Measurements from ENCODE around the gene DTNB. TPM values are rescaled to one million over a fixed set of nuclear protein-coding genes. Genes with fewer than 3 reads are reported as not detected.
A peak's percentile ranks its signal among the peaks of the same experiment; 100 is the strongest.

Gene DTNB
- total and polyA plus RNA-seq, 8 donors, result 10.5 to 70.0 (median 33.7) TPM

- Histone ChIP-seq H3K27ac (no peak overlapping the region), H3K4me3 (no peak overlapping the region), H3K4me1 (peaks cover 15 to 33% (median 18%) of the 10 kb centered on the region in 4 donors), H3K36me3 (peaks cover 0 to 4% (median 1%) of the 10 kb centered on the region in 4 donors), H3K9me3 (no peaks in the 10 kb centered on the region), H3K27me3 (no peaks in the 10 kb centered on the region)
- DNase-seq, result peak; percentile 24 to 28
- TF ChIP-seq EP300 (IDR thresholded peaks at IDR 0.05) (no peak), POLR2A (IDR thresholded peaks at IDR 0.05) (no peak), CTCF (IDR thresholded peaks at IDR 0.05) (no peak), POLR2AphosphoS5 (IDR thresholded peaks at IDR 0.05) (no peak)
- WGBS, 5 donors, result 85 to 87% (median 86%) methylated on average over 12 of the region's 12 CpGs
- intact Hi-C loops (cut with DNase I; ENCODE audit: low total_unique reads), result no loop called here
Observed at GRCh38 chr2:25380586-25381375, 292.6 kb downstream of the DTNB start.

GRCh38 chr2:25380023-25380422, 293.4 kb downstream of the DTNB start:
- TF ChIP-seq POLR2AphosphoS5 (IDR thresholded peaks at IDR 0.05) (no peak), POLR2A (IDR thresholded peaks at IDR 0.05) (no peak), EP300 (IDR thresholded peaks at IDR 0.05) (no peak), CTCF (IDR thresholded peaks at IDR 0.05) (no peak)
- intact Hi-C loops (cut with DNase I; ENCODE audit: low total_unique reads), result no loop called here
- Histone ChIP-seq H3K9me3 (no peaks in the 10 kb centered on the region), H3K4me3 (no peak overlapping the region), H3K27ac (no peak overlapping the region), H3K36me3 (peaks cover 0 to 4% (median 0%) of the 10 kb centered on the region in 4 donors), H3K4me1 (peaks cover 15 to 33% (median 18%) of the 10 kb centered on the region in 4 donors), H3K27me3 (no peaks in the 10 kb centered on the region)
- 82 to 88% (median 86%) methylated on average over 5 of the region's 5 CpGs for WGBS, 5 donors
- DNase-seq, result no peak

DNA sequence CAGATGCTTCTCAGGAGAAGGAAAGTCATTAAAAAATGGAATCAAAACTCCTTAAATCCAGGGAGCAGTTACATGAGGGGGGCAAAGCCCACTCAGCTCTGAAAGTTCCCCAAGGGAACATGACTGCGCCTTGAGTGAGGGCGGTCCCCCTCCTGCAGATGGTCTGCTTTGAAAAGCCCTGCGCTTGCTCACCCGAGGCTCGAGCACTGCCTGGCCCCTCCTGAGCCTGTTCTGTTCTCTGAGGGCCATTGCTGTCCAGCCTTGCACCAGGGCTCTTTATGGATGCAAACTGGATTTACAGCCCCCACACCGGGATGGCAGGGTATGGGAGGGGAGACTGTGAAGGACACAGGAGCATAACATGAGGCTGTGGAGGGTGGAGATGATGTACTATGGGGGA, 293.8 kb downstream of the DTNB start:
- 91 to 98% (median 97%) methylated on average over 6 of the region's 6 CpGs for WGBS, 5 donors
- H3K27me3 ChIP-seq, result no peaks in the 10 kb centered on the region
- no peak overlapping the region for H3K27ac ChIP-seq
- H3K4me1 ChIP-seq, result peaks cover 15 to 33% (median 18%) of the 10 kb centered on the region in 4 donors
- peaks cover 0 to 4% (median 0%) of the 10 kb centered on the region in 4 donors for H3K36me3 ChIP-seq
- intact Hi-C loops (cut with DNase I; ENCODE audit: low total_unique reads), result loop anchor here (10.0 kb wide), 1 partner anchor 145 kb away; no protein-coding TSS in a partner anchor
- DNase-seq, result peak in 1 of 2 donors; percentile 16
- no peak overlapping the region for H3K4me3 ChIP-seq
- no peaks in the 10 kb centered on the region for H3K9me3 ChIP-seq
- no peak for TF ChIP-seq POLR2AphosphoS5 (IDR thresholded peaks at IDR 0.05)
- no peak for TF ChIP-seq POLR2A (IDR thresholded peaks at IDR 0.05)
- no peak for TF ChIP-seq CTCF (IDR thresholded peaks at IDR 0.05)
- no peak for TF ChIP-seq EP300 (IDR thresholded peaks at IDR 0.05)

DNA sequence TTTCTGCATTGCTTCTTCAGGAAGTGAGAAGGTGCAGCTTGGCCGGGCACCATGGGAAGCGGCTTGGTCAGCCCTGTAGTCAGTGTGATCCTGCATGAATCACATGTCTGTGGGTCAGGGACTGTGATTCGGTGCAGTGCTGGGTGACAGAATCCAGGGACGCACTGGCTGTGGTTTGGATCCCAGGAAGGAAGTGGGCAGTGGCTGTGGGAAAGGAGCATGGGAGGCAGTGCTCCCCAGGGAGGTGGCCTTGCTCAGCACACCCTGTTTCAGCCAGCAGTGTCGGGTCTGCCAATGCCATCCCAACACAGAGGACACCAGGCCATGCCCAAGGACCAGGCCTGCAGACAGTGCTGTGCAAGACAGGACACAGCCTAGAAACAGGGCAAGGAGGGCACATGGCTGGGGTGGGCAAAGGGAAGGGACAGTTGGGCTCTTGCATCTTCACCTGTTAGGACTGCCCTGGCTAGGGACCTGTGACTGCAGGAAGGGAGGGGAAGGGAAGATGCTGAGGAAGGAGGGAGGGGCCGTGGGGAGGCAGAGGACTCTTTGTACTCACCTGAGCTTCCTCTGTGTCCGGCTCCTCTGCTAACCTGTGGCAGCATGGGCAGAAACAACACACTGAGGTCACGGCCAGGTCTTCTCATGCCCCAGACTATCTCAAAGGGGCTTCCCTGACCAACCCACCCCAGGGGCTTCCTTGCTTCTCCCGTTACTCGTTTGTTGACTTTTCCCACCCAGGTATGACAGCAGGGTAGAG, 294.5 kb downstream of the DTNB start:
- no peak overlapping the region for H3K27ac ChIP-seq
- peaks cover 15 to 33% (median 18%) of the 10 kb centered on the region in 4 donors for H3K4me1 ChIP-seq
- no peaks in the 10 kb centered on the region for H3K36me3 ChIP-seq
- peak; percentile 7 to 16 for DNase-seq
- H3K4me3 ChIP-seq, result no peak overlapping the region
- no peaks in the 10 kb centered on the region for H3K27me3 ChIP-seq
- intact Hi-C loops (cut with DNase I; ENCODE audit: low total_unique reads), result loop anchor here (10.0 kb wide), 1 partner anchor 146 kb away; no protein-coding TSS in a partner anchor
- H3K9me3 ChIP-seq, result no peaks in the 10 kb centered on the region
- WGBS, 5 donors, result 80 to 91% (median 86%) methylated on average over 9 to 10 of the region's 10 CpGs
- TF ChIP-seq CTCF (IDR thresholded peaks at IDR 0.05) (no peak), POLR2A (IDR thresholded peaks at IDR 0.05) (no peak), EP300 (IDR thresholded peaks at IDR 0.05) (no peak), POLR2AphosphoS5 (IDR thresholded peaks at IDR 0.05) (no peak)
